ENCODE measurements around the gene ESYT3.
"Not testable (repeated sequence)": the region's sequence is repeated elsewhere in the genome, so short reads cannot be mapped to it uniquely, and the experiment has no call there.

Gene ESYT3

DNA sequence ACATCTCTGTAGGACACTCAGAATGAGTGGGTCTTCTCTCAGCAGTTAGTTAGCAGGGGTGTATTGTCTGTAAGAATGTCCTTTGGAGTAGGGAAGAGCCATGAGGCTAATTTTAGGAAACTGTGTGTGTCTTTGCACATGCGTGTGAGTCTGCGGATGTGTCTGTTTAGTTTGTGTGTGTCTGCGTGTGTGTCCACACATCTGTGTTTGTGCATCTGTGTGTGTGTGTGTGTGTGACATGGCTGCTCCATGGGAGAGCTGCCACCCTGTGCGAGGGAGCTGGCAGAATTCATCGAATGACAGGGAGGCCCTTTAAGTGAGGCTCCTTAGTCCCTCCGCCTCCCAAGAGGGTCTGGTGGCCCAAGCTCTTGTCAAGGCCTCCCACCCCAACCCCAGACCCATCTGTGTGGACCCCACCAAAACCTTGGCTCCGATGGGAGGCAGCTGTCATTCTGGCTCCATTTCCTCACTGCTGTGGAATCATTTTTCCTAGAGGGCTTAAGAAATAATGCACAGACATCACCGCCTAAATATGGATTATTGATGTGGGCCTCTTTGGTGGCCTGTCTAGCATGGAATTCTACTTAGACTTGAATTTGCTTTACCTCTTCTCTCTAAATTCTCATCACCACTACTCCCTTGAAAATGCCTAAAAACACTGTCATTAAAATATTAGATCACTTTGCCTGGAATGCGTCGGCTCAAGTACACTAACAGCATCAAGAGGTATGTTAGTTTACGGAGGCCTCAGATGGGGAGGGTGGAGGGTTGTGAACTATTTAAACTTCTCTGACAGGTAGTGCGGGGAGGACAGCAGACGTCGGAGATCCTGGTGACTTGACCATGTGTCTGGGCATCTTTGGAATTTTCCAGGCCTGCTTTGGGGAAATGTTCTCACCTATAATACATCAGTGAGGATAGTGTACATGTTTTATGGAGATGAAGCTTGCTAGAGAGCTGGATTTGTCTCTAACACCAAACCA, 9.4 kb downstream of the ESYT3 start:
- DNase-seq = no peak

DNA sequence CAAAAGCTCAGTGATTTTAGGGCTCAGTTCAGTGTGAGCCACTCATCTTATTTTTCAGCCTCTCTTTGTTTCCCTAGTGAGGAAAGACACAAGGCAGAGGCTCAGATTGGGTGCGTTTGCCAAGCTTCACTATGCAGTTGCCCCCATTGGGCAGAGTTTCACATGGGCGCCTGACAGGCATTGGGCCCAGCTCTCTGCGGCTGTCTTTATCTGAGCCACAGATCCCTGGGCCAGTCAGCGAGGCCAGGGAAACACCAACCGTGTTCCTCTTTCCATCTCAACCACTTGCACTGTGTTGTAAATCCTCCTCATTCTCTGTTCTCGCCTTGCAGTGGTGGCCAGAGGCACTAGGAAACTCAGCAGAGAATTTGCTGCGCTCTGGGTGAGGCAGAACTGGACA, 10.8 kb downstream of the ESYT3 start:
- DNase-seq = no peak

DNA sequence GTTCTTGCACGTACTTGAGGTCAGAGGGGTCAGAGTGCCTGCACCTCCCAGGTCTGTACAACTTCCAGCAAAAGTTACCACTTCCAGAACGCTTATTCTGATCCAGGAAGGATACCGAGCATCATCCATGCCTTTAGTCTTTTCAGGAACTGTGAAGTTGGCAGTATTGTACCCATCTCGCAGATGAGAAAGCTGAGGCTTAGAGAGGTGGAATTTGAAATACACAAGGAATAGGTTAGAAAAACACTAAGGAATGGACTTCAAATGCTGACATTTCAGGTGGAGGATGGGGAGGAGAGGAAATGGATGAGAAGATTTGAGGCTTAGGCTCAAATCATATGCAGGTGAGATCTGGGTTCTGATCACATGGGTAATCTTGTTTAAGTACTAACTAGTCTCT, 11.2 kb downstream of the ESYT3 start:
- no peak for DNase-seq

DNA sequence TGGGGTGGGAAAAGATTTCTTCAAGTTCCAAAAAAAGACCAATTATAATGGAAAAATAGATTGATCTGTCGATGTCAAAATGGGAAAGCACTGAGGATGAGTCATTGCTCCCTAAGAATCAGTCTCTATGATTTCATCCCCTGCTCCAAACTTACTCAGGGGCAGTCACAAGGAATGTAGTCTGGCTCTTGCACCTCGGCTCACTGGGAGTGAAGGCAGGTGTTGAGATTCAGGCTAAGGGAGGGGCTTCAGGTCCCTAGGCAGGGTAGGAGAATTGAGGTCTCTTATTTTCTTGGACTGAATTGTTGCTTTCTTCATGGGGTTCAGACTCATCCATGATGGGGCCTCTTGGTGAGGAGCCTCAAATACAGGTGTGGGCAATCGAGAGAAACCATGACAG, 14.2 kb downstream of the ESYT3 start:
- no peak for DNase-seq

DNA sequence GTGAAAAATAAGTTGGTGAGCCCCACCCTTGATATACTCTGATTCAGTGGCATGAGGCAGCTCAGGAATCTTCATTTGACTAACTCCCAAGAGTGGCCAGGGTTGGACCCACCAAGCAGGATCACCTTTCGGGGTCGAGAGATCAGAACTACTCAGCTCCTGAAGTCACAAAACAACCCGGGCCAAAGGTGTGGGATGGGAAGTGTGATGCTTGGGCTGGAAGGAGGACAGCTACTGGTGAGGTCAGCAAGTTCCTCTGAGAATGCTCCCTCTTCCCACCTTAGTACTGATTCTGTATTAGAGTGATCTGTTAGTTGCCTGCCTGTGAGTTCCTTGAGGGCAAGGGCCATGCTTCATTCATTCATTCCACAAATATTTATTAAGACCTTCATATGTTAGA, 15.1 kb downstream of the ESYT3 start:
- no peak for DNase-seq

DNA sequence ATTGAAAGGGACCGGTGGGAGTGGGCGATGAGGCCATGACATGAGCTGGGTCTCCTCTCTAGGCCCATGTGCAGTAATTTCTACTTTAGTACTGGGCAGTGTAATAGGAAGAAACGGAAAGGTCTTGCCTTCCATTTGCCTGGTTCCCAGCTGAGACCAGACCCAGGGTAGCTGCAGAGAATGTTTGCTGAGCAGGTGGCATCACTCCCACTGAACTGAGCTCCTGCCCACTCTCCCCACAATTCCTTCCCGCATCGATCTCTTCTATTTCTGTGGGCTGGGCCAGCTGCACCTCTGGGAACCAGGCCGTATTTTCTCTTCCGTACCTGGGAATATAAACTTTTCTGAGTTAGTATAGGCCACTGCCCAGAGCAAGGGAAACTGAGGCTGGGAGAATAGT, 15.8 kb downstream of the ESYT3 start:
- no peak for DNase-seq

DNA sequence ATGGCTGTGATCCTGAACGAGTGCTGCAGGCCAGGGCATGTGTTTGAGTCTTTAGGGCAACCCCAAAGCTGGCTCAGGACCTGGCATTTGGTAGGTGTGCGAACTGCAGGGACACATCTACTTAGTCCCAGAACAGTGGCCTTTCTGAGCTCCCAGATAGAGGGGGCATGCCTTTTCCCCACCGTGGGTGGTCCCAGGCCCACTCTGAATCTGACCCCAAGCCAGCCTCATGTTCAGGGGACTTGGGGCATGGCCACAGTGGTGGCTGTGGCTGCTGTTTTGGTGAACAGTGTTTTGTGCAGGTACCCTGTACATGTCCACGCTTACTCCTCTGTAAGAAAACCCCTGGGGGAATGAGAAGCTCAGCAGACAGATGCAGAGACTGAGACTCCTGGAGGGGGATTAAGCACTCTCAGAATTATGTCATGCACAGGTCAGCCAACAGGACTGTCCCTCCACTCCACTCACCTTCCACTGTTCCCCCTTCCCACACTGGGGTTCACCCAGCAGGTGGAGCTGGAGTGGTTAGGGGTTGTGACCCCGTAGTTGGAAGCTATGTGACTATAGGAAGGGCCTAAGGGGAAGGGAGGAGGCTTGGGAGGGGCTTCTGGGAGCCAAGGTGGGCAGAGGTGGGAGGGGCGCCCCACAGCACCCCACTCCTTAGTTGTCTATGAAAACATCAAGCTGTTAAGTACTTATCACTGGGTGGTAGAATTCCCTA, 16.4 kb downstream of the ESYT3 start:
- no peak for DNase-seq

DNA sequence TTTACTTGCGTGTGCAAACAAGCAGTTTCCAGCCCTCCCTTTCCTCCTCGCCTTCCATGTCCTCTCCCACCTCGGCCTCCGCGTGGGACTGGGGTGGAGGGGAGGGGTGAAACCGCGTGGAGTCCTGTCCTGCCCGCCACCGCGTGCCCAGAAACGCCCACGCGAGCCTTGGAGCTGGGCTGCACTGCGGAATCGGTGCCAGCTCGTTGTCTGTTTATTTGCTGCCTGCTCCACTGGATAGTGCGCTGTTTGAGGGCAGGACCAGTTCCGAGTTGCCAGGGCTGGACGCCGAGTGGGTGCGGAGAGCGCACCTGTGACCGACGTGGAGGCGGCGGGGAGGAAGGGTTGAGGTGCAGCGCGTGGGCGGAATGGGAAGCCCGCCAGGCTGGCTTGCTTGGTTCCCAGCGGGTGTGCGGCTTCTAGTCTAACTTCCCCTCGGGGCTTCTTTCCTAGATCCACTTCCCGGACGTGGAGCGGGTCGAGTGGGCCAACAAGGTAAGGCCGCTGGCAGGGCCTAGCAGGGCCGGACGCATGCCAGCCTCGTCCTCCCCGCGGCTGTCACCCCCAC, 17.3 kb downstream of the ESYT3 start:
- no peak for DNase-seq

DNA sequence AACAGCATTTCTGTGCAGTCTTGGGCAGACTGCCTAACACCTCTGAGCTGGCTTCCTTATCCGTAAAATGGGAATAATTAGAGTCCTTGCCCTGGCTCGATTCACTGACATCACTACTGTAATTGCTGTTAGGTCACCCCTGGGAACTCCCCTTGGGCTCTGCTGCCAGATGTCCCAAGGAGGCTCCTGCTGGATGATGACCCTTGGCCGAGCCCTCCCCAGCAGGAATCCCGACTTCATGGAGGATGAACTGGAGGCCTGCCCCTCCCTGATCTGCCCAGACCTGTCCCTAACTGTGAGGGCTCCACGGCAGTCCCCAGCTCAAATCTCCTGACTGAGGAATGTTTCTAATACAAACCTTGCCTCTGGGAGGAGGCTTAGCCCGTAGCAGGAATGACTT, 18.0 kb downstream of the ESYT3 start:
- no peak for DNase-seq

DNA sequence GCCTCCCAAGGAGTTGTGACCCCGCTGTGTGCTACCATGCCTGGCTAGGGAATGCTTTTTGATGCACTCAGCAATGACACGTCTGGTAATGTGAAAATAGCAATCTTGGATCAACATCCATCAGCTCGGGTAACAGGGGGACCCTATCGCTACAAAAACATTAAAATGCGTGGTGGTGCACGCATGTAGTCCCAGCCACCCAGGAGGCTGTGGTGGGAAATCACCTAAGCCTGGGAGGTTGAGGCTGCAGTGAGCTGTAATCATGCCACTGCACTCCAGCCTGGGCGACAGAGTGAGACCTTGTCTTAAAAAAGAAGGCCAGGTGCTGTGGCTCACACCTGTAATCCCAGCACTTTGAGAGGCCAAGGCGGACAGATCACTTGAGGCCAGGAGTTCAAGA, 19.5 kb downstream of the ESYT3 start:
- not testable (repeated sequence) for DNase-seq

DNA sequence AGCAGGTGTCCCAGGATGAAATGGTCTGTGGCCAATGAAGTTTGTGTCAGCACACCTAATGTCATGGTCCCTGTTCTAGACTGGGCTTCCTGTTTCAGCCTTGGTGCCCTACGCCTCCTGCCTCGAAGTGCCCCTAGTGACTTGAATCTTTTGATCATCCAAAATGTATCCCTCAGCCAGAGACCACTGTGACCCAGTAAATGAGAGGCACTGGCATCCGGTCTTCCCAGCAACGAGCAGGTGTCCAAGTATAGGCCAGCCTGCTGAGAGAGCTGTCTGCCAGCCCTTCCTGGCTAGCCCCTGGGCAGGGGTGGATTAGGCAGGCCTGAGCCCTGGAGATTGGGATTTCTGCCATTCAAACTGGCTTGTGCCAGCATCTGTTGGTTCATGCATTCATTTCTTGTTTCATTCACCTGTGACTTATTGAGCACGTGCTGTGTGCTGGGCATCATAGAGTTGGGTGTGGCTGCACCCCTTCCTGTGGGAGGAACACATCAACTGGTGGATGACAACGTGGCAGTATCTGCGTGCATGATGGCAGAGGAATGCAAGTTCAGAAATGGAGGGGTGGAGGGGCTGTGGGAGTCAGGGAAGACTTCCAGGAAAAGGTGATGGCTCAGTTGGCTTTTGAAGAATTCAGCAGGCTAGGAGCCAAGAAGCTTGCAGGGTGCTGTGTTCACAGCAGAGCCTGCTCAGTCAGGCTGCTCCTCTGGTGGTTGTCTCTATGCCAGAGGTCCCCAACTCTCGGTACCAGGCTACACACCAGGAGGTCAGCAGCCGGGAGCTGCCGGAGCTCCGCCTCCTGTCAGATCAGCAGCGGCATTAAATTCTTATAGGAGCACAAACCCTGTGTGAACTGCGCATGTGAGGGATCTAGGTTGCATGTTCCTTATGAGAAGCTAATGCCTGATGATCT, 21.6 kb downstream of the ESYT3 start:
- DNase-seq = no peak

DNA sequence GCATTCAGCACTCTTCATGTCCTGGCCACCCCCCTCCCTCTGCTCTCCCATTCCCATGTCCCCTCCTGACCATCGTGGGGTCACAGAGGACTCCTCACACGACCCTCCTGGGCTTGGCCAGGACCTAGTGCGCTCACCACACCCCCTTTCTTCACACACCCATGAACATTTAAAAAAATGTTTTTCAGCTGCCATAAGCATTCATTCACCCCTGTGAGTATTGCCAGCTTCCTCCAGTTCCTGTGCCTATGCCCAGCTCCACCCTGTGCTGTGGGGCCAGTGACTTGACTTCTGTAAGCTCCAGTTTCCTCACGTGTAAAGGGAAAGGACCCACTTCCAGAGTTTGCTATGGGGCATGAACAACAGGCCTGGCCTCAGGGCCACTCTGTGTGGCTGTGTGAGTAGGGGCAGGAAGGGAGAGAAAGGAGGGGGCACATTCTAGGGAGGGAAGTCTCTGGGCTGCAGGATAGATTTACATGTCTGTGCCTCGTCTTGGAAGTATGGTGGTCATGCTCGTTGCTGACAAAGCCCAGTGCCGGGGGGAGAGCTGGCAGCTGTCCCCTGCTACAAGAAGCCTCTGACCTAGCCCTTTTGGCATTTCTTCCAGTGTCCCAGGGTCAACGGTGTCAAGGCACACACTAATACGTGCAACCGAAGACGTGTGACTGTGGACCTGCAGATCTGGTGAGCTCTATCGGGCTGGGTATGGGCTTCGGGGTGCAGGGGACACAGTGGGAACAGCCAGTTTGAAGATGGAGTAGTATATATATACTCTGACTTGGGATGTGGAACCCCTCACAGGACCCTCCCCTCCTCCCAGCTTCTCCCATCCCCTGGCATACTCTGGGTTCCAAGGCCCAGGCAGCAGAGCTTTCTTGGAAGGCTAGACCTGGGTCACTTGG, 22.8 kb downstream of the ESYT3 start:
- no peak for DNase-seq

DNA sequence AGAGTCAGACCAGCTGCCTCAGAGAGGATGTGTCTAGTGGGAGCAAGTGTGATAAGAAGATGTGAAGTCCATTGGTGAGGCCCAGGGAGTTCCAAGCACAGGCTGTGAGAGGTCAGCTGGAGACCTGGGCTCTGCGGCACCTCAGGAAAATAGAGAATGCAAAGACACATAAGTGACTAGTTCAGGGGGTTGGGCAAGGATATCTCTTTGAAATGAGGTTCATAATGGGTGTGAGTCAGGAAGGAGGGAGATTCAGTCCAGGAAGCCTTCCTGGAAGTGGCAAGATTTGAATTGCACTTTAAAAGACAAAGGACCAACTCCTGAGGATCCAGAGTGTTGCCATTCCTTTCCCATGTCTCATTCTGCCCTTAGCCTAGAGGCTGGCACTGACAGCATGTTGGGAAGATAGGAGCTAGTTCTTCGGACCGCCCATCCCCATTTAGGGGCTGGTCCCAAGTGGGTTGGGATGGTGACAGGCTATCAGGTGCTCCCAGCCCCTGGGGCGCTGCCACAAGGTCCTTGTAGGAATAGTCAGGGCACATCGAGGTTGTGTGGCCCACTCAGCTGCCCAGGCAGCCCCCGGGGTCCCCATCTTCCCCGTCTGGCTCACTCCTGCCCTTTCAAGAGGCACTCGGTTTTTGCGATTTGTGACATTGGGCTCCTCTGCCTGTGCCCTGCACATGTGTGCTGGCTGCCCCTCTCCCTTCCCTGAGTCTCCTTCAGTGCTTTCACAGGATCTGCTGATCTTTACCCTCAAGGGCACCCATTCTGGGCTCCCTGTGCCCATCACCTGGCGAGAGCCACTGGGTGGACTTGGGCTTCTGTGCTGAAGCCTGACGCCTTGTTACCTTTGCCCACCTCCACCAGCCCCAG, 23.7 kb downstream of the ESYT3 start:
- no peak for DNase-seq

DNA sequence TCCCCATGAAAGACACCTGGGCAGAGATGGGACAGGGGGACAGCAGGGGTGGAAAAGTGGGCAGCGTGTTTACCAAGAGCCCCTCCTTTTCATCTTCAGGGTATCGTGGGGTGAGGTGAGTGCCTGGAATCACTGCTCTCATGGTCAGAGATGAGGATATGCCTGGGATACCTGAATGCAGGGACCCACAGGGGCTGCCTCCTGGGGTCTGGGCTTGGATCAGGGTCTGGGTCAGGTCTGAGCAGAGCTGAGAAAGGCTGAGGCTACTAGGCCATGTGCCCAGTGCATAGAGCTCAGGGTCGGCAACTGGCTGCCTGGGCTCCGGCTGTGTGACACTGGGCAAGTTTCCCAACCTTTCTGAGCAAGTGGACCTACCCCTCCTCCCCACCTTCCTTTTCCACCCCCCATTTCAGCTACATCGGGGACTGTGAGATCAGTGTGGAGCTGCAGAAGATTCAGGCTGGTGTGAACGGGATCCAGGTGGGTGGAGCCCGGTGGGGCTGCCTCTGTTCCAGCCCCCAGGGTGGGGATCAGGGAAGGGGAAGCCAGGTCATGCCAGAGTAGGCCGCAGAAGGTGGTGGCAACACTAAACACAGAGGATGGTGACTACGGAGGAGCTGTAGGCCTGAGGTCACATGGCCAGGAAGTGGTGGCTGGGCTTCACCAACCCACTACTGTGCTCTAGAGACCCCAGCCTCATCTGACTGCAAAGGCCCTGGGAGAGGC, 24.5 kb downstream of the ESYT3 start:
- no peak for DNase-seq

DNA sequence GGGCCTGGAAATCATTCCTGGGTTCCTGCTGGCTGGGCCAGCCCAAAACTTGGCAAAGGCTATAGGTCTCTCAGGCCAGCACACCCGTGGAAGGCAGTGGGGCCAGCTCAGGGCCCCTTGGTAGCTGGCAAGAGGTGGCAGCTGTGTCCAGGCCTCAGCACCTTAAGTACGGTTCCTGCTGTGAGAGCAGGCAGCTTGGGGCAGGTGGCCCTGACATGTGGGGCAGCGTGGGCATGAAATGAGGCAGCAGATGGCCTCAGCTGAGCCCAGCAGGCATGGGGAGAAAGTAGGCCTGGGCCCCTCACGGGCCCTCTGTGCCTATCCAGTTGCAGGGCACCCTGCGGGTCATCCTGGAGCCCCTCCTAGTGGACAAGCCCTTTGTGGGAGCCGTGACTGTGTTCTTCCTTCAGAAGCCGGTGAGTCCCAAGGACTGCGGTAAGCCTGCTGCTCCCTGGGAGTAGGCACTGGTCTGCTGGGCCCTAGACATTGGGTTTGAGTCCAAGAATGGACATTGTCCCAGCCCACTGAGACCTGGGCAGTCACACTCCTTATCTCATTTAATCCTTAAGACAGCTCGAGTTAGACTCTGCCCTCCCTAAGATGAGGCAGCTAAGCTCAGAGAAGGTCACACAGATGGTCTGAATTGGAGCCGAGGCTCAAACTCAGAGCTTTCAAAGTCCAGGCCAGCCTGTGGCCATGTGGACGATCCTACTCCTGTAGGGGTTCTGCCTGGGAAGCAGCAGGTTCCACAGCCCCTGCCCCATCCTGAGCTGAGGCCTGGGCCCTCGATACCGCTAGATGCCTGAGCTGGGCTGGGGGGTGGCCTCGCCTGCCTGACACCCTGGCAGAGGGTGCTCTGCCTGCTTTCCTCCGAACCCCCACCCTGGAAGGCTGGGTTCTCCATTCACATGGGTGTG, 25.5 kb downstream of the ESYT3 start:
- DNase-seq = no peak

DNA sequence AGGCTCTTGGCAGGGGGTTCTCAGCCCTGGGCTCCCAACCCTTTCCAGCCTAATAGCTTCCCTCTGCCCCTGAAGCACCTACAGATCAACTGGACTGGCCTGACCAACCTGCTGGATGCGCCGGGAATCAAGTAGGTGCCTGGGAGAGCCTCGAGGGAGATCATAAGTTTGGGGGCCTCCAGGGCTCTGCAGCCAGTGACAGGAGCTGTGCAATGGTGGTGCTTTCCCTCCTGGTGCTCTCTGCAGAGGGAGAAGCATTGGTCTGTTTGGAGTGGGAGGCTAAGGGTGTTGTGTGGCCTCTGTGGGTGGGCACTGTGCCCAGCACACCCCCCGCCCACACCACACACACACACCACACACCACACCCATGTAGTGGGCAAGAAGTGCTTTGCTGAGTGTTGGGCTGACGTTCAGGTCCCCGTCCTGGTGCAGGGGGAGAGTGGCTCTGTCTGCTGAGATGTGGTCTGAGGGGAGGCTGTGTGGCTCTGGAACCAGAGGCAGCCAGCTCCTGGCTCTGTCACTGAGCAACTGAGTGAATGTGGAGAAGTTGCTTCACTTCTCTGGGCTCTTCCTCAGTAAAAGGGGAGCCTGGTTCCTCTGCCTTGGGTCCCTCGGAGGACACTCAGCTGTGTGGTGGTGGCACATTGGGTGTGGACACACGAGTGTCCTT, 26.3 kb downstream of the ESYT3 start:
- no peak for DNase-seq

DNA sequence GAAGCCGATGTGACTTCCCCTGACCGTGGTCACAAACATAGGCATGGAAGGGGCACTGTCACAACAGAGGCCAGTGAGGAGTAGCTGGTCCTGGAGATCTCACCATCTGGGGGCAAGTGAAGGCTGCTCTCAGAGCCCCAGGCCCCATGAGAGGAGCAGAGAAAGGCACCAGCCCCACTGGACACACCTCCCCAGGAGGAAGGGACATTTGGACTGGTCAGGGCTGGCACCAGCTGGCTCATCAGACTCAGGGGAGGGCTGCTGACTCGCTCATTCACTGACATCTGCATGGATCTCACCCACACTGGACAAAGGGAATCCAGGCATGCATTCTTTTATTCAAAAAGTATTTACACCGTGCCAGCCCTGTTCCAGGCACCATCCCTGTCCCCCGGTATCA, 26.8 kb downstream of the ESYT3 start:
- no peak for DNase-seq

DNA sequence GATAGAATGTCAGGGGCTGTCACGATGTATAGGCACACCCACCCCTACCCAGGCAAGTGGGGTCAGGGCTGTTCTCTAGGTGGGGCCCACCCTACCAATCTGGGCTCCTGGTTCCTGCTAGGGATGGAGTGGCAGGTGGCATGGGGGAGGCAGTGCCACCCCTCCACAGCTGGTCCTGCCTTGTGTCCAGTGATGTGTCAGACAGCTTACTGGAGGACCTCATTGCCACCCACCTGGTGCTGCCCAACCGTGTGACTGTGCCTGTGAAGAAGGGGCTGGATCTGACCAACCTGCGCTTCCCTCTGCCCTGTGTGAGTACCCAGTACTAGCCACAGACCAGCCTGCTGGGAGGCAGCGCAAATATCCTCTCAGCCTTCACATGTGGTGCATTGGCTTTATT, 27.5 kb downstream of the ESYT3 start:
- no peak for DNase-seq

Data from DMS79 treated with DMSO at 0.1 percent for 48 hours (cell line).